DLD1 (cell line): ENCODE measurements around the gene S1PR2.
"Not testable (repeated sequence)": the region's sequence is repeated elsewhere in the genome, so short reads cannot be mapped to it uniquely, and the experiment has no call there.

Experiments
- in situ Hi-C: cut with HindIII; loops from 2 replicates; pipeline ENCODE4 v1.10.0; 2017; ENCODE audit warnings: low sequenced_read_pairs

Gene S1PR2

GRCh38 chr19:10193790-10194499 lies 37.2 kb downstream of the S1PR2 start:
- in situ Hi-C loops: no loop called here

DNA sequence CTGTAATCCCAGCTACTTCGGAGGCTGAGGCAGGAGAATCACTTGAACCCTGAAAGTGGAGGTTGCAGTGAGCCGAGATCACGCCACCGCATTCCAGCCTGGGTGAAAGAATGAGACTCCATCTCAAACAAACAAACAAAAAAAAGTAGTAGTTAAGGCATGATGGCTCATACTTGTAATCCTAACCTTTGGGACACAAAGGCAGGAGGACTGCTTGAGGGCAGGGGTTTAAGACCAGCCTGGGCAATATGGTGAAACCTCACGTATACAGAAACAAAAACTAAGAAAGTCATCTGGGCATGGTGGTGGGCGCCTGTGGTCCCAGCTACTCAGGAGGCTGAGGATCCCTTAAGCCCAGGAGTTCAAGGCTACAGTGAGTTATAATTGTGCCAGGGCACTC lies 38.2 kb downstream of the S1PR2 start:
- in situ Hi-C loops: no loop called here

GRCh38 chr19:10191347-10191746 lies 39.8 kb downstream of the S1PR2 start:
- in situ Hi-C loops: no loop called here

- in situ Hi-C loops: no loop called here
Observed at GRCh38 chr19:10190026-10190425, 41.1 kb downstream of the S1PR2 start.

- in situ Hi-C loops: no loop called here
Observed at GRCh38 chr19:10189616-10190015, 41.5 kb downstream of the S1PR2 start.

- in situ Hi-C loops: no loop called here
Observed at GRCh38 chr19:10187315-10187714, 43.8 kb downstream of the S1PR2 start.

DNA sequence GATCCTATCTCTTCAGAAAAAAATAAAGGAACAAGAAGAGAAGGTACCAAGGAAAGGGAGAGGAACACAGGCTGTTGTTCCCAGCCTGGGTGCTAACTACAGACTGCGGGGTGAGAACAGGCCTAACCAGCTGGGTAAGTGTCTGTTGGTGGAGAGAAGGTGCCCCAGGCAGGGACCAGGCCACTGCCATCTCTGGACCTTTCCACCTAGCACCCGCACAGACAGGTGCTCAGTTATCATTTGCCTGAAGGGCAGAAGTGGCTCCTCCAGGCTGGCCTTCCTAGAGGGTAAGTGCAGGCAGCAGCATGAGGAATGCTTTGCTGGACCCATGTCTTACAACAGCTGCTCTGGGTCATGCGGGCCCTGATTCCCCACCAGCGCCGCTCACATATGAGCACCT lies 46.5 kb downstream of the S1PR2 start:
- in situ Hi-C loops: no loop called here

DNA sequence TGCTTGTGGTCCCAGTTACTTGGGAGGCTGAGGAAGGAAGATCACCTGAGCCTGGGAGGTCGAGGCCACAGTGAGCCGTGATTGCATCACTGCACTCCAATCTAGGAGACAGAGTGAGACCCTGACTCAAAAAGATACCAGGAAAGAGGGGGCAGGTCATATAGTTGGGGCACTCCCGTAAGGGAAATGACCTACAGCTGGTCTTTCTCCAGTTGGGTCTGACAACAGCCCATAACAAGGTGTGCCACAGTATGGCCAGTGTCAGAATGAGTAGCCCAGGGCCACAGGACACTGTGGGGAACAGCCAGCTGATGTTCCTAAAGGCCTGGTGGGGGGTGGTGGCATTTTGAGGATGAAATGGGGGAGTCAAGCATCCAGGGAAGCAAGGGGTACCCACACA lies 47.2 kb downstream of the S1PR2 start:
- in situ Hi-C loops: no loop called here

GRCh38 chr19:10182847-10183246 lies 48.3 kb downstream of the S1PR2 start:
- in situ Hi-C loops: no loop called here

- in situ Hi-C loops: no loop called here
Observed at GRCh38 chr19:10182076-10182475, 49.1 kb downstream of the S1PR2 start.

DNA sequence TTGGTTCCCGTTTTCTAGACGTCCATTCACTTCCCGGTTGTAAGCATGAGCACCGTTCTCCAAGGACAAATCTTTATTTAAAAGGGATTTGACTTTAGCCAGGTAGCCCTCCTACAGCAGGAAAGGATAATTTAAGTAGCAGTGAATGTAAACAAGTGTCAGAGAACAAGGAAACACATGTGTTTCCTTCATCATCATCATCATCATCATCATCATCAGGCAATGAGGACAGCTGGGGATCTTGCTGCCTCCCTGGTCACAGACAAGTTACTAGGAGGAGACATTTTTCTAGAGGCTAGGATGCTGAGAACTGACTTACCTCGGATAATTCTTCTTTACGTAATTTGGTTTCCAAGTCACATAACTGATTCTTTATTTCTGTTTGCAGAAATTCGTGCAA lies 50.7 kb downstream of the S1PR2 start:
- in situ Hi-C loops: no loop called here

DNA sequence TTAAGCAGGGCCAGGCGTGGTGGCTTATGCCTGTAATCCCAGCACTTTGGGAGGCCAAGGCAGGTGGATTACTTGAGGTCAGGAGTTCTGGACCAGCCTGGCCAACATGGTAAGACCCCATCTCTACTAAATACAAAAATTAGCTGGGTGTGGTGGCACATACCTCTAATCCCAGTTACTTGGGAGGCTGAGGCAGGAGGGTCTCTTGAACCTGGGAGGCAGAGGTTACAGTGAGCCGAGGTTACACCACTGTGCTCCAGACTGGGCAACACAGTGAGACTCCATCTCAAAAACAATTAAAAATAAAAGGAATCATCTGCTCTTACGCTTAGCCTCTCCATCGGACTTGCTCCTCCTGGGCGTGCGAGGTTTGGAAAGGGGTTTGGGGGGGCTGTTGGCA lies 51.1 kb downstream of the S1PR2 start:
- in situ Hi-C loops: not testable (repeated sequence)

GRCh38 chr19:10173527-10173926 lies 57.6 kb downstream of the S1PR2 start:
- in situ Hi-C loops: no loop called here
